GM23248 (cell line): Measurements from ENCODE around the gene TMEM184B.

Source experiments
- EZH2 ChIP-seq: fragments of 200-600 bp; sonication (generic); IDR thresholded peaks from 2 replicates; pipeline ENCODE4 v1.6.1; 2018; ENCODE audit warnings: antibody characterized with exemption, mild to moderate bottlenecking; ENCODE audit not compliant: insufficient read depth, poor library complexity, severe bottlenecking
- EZH2phosphoT487 ChIP-seq: fragments of 200-600 bp; sonication (generic); IDR thresholded peaks from 2 replicates; pipeline ENCODE4 v1.6.1; 2018; ENCODE audit warnings: antibody characterized with exemption, moderate library complexity, mild to moderate bottlenecking, low read depth; ENCODE audit not compliant: insufficient read depth

- TF ChIP-seq EZH2 (no peak), EZH2phosphoT487 (no peak)
Measured at GRCh38 chr22:38177044-38177443, 95.8 kb downstream of the TMEM184B start.
